Loucy (cell line): ENCODE results near the gene SDE2.

ENCODE experiments used
- H2AFZ ChIP-seq: fragments of 200-600 bp; sonication (generic); 2 replicates; pipeline ENCODE4 v1.6.0; 2016; ENCODE audit warnings: antibody characterized with exemption, mild to moderate bottlenecking, low read length, moderate library complexity
- H3F3A ChIP-seq: fragments of 200-600 bp; 2 replicates; pipeline ENCODE4 v1.6.0; 2016; ENCODE audit warnings: antibody characterized with exemption, low read depth, mild to moderate bottlenecking
- H3K27me3 ChIP-seq: fragments of 200-600 bp; sonication (generic); 2 replicates; pipeline ENCODE4 v1.6.1; 2014; ENCODE audit warnings: low read length, mild to moderate bottlenecking; ENCODE audit not compliant: insufficient read depth, poor library complexity, severe bottlenecking
- H3K36me3 ChIP-seq: fragments of 200-600 bp; sonication (generic); 2 replicates; pipeline ENCODE4 v1.6.1; 2016; ENCODE audit warnings: low read length; ENCODE audit not compliant: insufficient read depth
- H3K4me1 ChIP-seq: fragments of 200-600 bp; sonication (generic); 2 replicates; pipeline ENCODE4 v1.5.1; 2014; ENCODE audit warnings: low read length, mild to moderate bottlenecking; ENCODE audit not compliant: insufficient read depth, poor library complexity, severe bottlenecking
- H3K4me2 ChIP-seq: fragments of 200-600 bp; sonication (generic); 2 replicates; pipeline ENCODE4 v1.6.0; 2014; ENCODE audit warnings: antibody characterized with exemption, low read length, low read depth, mild to moderate bottlenecking; ENCODE audit not compliant: poor library complexity, severe bottlenecking
- H3K4me3 ChIP-seq: fragments of 200-600 bp; sonication (generic); 2 replicates; pipeline ENCODE4 v1.5.1; 2014; ENCODE audit warnings: low read length, mild to moderate bottlenecking, mixed read lengths; ENCODE audit not compliant: poor library complexity, severe bottlenecking
- H3K79me2 ChIP-seq: fragments of 200-600 bp; sonication (generic); 2 replicates; pipeline ENCODE4 v1.6.1; 2014; ENCODE audit warnings: low read length; ENCODE audit not compliant: insufficient read depth
- H3K9ac ChIP-seq: fragments of 200-600 bp; sonication (generic); 2 replicates; pipeline ENCODE4 v1.6.0; 2014; ENCODE audit warnings: mild to moderate bottlenecking, low read depth, low read length, moderate library complexity; ENCODE audit not compliant: poor library complexity, severe bottlenecking
- H3K9me2 ChIP-seq: fragments of 200-600 bp; sonication (generic); replicated peaks from 2 replicates; pipeline ENCODE4 v1.6.1; 2016; ENCODE audit warnings: low read depth, low read length, mixed read lengths
- H3K9me3 ChIP-seq: fragments of 200-600 bp; sonication (generic); 2 replicates; pipeline ENCODE4 v1.6.1; 2014; ENCODE audit warnings: mild to moderate bottlenecking, antibody characterized with exemption, low read length, low read depth; ENCODE audit not compliant: insufficient read depth
- H4K20me1 ChIP-seq: fragments of 200-600 bp; sonication (generic); 2 replicates; pipeline ENCODE4 v1.6.0; 2014; ENCODE audit warnings: antibody characterized with exemption, low read length, mild to moderate bottlenecking; ENCODE audit not compliant: insufficient read depth, poor library complexity, severe bottlenecking
- CTCF ChIP-seq: fragments of 200-600 bp; sonication (generic); conservative IDR thresholded peaks from 2 replicates; pipeline ENCODE4 v1.5.1; 2014; ENCODE audit warnings: mild to moderate bottlenecking, antibody characterized with exemption, low read length
- EZH2phosphoT487 ChIP-seq: fragments of 200-600 bp; IDR thresholded peaks from 2 replicates; pipeline ENCODE4 v1.6.1; 2018; ENCODE audit warnings: antibody characterized with exemption, mild to moderate bottlenecking, moderate library complexity, borderline replicate concordance

The SDE2 gene

GRCh38 chr1:225942574-225942973 is 56.6 kb downstream of the SDE2 start:
- no peak for TF ChIP-seq CTCF
- no peak for TF ChIP-seq EZH2phosphoT487
- Histone ChIP-seq H4K20me1 (no peaks in the 10 kb centered on the region), H2AFZ (no peak overlapping the region), H3K27me3 (no peaks in the 10 kb centered on the region), H3K4me3 (no peak overlapping the region), H3K9me2 (no peaks in the 10 kb centered on the region), H3K36me3 (no peaks in the 10 kb centered on the region), H3K4me2 (no peak overlapping the region), H3K79me2 (no peaks in the 10 kb centered on the region), H3K9ac (no peak overlapping the region), H3F3A (no peaks in the 10 kb centered on the region), H3K9me3 (no peaks in the 10 kb centered on the region), H3K4me1 (peaks cover 13% of the 10 kb centered on the region)

GRCh38 chr1:225941942-225942222 is 57.3 kb downstream of the SDE2 start:
- H3K27me3 ChIP-seq, result no peaks in the 10 kb centered on the region
- no peaks in the 10 kb centered on the region for H3K9me2 ChIP-seq
- H3K4me3 ChIP-seq, result no peak overlapping the region
- H3F3A ChIP-seq, result no peaks in the 10 kb centered on the region
- H3K4me2 ChIP-seq, result no peak overlapping the region
- no peaks in the 10 kb centered on the region for H3K36me3 ChIP-seq
- H3K9me3 ChIP-seq, result no peaks in the 10 kb centered on the region
- no peaks in the 10 kb centered on the region for H4K20me1 ChIP-seq
- TF ChIP-seq EZH2phosphoT487 (no peak), CTCF (no peak)
- H3K9ac ChIP-seq, result no peak overlapping the region
- H2AFZ ChIP-seq, result no peak overlapping the region
- no peaks in the 10 kb centered on the region for H3K79me2 ChIP-seq
- peaks cover 13% of the 10 kb centered on the region for H3K4me1 ChIP-seq

- H3K9ac ChIP-seq, result no peak within 1 kb of the TSS
- no peaks in the 10 kb centered on the region for H3K9me2 ChIP-seq
- H3K4me1 ChIP-seq, result peaks cover 13% of the 10 kb centered on the region
- no peaks in the 10 kb centered on the region for H3K27me3 ChIP-seq
- no peaks in the 10 kb centered on the region for H3K36me3 ChIP-seq
- no peaks in the 10 kb centered on the region for H3K79me2 ChIP-seq
- TF ChIP-seq CTCF, result no peak
- no peak for TF ChIP-seq EZH2phosphoT487
- H3F3A ChIP-seq, result no peaks in the 10 kb centered on the region
- H3K4me3 ChIP-seq, result no peak within 1 kb of the TSS
- no peak within 1 kb of the TSS for H2AFZ ChIP-seq
- no peaks in the 10 kb centered on the region for H4K20me1 ChIP-seq
- H3K9me3 ChIP-seq, result no peaks in the 10 kb centered on the region
- H3K4me2 ChIP-seq, result no peak within 1 kb of the TSS
These were observed 57.8 kb downstream of the SDE2 start, which contains the start of gene LEFTY2 for GRCh38 chr1:225941187-225941941. TSS of gene LEFTY2 (minus strand) at chr1:225941220. CDS start at chr1:225941140, 80 bp downstream.
